T-helper 1 cell treated with Interleukin-12 subunit alpha and Interleukin-12 subunit beta and Interleukin-4 antibody, amounts not matched to agents 30 ng/mL and 1 ng/mL, for 36 hours (primary cell): Measurements from ENCODE around the gene PKNOX1. TPM values are rescaled to one million over a fixed set of nuclear protein-coding genes. Genes with fewer than 3 reads are reported as not detected.
"Not testable (repeated sequence)": the region's sequence is repeated elsewhere in the genome, so short reads cannot be mapped to it uniquely, and the experiment has no call there.

Experiments
- intact Hi-C: fragments of 100-400 bp; cut with micrococcal nuclease; formaldehyde crosslinking; loops from one replicate; pipeline ENCODE4 v1.15.1; 2024
- total RNA-seq: library from RNA; stranded (reverse); gene quantifications from 2 replicates; pipeline ENCODE4 v1.2.3, GENCODE V29; 2022

Gene PKNOX1
- total RNA-seq, 1 donor from 2014 or later, result 32.0 TPM

DNA sequence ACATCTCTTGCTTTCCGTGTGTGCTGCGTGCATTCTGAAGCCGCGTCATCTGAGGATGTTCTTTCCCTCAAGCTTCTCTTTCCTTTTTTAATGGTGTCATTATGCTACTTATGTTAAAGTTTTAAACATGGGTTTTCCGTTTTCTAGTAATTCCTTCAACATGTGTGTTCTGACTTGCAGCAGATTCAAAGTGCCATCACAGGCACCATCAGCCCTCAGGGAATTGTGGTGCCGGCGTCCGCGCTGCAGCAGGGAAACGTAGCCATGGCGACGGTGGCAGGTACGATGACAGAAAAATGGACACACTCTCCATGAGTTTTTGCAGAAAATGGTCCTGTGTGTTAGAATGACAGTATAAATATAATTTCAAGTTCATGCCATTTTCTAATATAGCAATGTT lies 42.4 kb downstream of the PKNOX1 start:
- intact Hi-C loops, result no loop called here

DNA sequence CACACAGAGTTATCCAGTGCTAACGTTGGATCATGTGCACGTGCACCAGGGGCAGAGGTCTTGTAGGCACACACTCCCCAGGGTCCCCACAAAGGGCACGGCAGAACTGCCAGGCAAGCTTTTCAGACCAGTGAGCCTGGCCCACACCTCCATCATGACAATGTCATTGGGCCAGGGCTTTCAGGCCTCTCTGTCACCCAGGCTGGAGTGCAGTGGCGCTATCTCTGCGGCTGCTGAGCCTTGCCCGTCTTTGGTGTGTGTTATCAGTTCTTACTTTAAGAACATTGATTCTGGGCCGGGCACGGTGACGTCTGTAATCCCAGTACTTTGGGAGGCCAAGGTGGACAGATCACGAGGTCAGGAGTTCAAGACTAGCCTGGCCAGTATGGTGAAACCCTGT lies 44.2 kb downstream of the PKNOX1 start:
- intact Hi-C loops, result no loop called here

DNA sequence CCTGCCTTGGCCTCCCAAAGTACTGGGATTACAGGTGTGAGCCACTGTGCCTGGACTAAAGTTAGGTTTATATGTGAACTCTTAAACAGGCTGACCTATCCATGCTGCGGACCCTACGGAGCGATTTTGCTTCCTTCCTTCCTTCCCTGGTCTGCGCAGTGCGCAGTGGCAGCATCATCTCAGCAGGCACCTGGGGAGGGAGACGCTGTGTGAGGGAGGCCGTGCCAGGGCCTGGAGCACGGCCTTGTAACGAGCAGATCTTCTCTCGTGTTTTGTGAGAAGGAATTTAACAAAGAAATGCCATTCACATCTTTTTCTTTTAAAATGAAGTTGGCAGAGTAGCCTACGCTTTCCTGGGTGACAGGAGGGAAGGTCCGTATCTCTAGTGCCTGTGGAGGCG lies 45.8 kb downstream of the PKNOX1 start:
- intact Hi-C loops, result loop anchor here (5.0 kb wide), 1 partner anchor 43 kb away; no protein-coding TSS in a partner anchor

DNA sequence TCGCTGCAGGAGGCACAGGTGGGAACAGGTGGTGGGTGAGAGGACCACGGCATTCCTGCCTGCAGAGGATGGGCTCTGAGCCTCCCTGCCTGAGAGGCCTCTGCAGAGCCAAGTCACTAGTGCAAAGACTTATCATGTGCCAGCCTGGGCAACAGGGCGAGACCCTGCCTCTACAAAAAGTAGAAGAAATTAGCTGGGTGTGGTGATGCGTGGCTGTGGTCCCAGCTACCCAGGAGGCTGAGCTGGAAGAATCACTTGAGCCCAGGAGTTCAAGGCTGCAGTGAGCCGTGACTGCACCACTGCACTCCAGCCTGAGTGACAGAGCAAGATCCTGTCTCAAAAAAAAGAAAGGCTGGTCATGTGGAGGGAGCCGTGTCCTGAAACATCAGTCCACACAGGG lies 46.4 kb downstream of the PKNOX1 start:
- intact Hi-C loops, result loop anchor here (5.0 kb wide), 1 partner anchor 43 kb away; no protein-coding TSS in a partner anchor

DNA sequence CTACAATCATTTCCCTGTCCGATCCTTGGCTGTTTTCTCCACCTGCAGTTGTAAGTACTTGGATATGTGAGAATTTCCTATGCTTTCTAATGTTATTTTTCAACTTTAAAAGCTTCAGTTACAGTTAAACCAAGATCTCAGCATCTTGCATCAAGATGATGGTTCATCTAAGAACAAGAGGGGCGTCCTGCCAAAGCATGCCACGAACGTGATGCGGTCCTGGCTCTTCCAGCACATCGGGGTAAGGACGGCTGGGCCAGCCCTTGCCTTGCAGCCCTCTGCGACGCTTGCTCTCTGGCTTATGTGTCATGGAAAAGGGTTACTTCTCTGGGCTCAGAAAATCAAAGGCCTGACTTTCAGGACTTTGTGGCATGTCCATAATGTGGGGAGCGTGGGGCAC lies 46.8 kb downstream of the PKNOX1 start:
- intact Hi-C loops, result loop anchor here (5.0 kb wide), 1 partner anchor 44 kb away; no protein-coding TSS in a partner anchor

DNA sequence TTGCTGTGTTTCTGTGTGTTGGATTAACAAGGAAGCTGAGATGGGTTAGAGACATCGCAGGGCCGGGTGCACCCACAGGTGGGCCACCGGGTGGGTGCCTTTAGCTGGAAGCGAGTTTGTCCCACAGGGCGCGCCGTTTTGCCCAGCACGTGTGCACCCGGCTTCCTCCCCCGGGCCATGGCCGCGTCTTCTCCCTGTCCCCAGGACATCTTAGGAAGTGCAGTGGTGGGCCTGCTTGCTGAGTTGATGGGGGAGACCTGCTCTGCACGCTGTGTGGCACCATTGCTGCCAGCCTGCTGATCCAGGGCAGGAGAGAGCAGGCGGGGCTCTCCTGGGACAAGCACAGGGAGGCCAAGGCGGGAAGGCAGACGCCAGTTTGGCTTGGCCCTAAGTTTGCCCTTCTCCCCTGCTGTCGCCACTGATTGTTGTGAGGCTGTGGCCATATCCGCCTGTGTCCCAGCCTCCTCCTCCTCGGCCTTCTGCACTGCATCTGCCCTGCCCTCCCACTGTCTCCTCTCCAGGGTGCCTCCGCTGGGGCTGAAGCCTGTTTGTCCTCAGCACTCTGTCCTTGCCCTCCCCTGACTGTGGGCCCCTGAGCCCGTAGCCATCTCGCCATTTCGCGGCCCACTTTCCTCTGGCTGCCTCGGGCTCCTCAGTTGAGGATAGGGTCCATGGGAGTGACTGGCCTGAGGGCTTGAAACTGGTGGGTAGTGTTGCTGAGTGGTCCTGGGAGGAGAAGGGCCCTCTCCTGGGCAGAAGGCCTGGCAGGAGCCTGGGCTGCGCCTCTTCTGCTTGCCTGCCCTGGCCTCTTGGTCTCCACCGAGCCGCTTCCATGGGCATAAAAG lies 47.6 kb downstream of the PKNOX1 start:
- intact Hi-C loops, result loop anchor here (5.0 kb wide), 1 partner anchor 45 kb away; no protein-coding TSS in a partner anchor

DNA sequence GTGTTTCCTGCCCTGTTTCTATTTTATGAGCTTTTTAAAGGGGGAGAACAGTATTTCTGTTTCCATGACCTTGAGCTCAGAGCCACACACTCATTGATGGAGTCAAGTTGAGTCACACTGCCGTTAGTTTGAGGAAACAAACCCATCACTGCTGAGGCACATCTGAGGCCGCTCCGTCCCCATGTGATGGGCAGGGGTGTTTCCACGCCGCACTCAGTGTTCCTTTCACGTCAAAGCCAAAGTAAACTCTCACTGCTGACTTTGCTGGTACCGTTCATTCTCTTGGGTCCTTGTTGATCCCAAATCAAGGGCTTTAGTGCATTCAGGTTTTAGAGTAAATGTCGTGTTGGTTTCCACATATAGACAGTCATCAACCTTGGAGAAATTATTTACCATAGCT lies 48.8 kb downstream of the PKNOX1 start:
- intact Hi-C loops, result loop anchor here (5.0 kb wide), 1 partner anchor 46 kb away; no protein-coding TSS in a partner anchor

DNA sequence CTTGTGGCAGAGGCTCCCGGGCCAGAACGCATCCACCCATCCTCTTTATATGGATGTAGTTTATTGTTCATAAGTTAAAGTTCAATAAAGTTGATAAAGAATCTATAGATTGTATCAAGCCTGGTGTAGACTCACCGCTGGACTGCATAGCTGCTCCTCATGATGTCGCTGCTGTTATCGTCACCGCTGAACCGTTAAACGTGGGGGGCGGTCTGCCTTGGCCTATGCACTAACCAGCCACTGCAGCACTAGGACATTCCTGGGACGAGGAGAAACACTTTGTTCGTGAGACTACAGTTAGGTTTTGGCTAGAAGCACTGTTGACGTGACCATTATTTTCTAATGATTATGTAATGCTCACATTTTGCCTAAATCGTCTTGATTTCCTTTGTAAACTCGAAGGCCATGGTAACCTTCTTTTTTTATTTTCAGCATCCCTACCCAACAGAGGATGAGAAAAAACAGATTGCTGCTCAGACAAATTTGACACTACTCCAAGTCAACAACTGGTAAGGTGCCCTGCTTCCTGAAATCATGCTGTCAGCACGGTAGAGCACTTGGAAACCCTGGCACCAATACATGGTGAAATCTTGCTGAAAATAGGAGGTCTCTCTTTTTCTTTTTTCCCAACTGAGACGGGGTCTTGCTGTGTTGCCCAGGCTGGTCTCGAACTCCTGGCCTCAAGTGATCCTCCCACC lies 50.2 kb downstream of the PKNOX1 start:
- intact Hi-C loops, result loop anchor here (5.0 kb wide), 1 partner anchor 47 kb away; no protein-coding TSS in a partner anchor

DNA sequence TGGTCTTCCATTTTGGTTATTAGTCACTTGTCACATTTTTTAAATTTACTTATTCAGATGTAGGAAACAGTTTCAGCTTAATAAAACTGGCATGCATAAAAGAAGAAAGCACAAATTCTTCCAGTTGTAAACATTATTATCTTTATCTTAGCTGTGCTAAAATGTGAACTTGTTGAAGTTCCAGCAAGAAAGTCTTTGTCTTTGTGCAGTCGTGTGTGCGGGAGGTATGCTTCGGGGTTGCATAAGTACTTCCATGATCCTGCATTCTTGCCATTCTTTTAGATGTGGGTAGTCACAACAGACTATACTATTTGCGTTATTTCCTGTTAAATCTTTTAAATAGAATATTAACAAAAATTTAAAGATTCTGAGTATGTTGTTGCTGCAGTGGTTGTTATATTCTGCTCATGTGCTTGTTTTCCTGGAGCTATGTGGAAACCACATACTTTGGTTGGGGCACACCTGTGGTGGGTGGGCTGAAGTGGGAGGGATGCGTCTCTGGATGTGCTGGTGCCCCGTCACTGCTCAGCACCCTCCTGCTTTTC lies 51.3 kb downstream of the PKNOX1 start:
- intact Hi-C loops, result no loop called here

DNA sequence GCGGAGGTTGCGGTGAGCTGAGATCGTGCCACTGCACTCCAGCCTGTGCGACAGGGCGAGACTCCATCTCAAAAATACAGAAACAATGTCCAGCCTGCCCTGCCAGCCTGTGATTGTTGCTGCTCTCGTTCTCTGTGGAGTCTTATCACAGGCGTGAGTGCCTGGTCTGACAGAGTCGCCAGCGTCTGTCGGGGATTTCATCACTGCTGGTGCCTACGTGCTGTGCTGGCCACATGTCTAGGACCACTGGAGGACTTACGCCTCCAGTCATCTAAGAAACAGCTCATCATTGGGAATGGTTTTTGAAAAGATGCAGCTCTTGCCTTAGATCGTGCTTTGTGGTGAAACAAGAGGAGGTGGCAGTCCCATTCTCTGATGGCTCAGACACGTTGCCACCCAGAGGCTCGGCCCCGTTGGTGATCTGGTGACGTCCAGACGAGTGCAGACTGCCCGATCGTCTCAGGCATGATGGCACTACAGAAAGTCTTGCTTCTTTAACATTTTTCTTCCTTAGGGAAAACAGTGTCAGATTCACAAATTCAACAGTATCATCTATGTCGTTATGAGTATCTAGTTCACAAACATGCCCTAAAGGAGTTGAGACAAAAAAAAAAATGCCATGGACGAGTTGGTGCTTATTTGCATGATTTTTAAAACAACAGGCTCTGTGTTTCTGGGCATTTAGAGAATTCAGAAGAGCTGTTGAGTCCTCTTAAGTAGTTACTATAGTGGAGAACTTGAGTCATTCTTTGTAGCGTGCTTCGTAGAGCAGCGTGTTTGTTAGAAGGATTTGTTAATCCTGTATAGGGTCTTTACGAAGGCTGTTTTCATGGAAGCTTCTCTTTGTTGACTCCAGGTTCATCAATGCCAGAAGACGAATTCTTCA lies 53.7 kb downstream of the PKNOX1 start:
- intact Hi-C loops, result no loop called here

DNA sequence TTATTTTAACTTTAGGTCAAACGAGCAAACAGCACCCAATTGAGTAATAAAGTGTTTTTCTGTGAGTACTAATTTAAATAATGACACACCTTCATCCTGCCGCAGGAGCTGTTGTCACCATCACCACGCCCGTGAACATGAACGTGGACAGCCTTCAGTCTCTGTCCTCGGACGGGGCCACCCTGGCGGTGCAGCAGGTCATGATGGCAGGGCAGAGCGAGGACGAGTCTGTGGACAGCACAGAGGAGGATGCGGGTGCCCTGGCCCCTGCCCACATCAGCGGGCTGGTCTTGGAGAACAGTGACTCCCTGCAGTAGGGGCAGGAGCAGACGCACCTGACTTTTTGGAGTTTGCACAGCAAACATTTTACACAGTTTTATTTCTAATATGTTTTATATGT lies 55.4 kb downstream of the PKNOX1 start:
- intact Hi-C loops, result no loop called here

DNA sequence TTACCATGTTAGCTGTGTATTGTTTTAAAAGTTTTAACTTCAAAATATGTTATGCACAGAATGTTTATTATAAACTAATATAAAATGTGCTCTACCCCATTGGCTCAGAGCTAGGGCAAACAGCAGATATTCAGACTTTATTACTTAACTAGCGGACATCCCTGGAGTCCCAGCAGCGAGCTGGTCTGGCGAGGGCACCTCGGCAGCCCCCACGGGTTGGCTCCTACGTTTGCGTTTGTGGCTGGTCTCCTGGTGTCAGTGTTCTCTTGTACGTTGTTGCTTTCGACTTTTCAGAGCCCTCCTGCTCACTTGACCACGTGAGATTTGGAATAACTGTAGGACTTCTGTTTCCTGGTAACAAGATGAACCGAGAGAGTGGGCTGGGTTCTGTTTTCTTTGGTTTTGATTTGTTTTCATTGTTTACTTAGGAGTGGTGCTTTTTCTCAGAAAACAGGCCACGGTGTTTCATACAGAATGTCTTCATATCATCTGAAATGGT lies 56.8 kb downstream of the PKNOX1 start:
- intact Hi-C loops, result no loop called here

DNA sequence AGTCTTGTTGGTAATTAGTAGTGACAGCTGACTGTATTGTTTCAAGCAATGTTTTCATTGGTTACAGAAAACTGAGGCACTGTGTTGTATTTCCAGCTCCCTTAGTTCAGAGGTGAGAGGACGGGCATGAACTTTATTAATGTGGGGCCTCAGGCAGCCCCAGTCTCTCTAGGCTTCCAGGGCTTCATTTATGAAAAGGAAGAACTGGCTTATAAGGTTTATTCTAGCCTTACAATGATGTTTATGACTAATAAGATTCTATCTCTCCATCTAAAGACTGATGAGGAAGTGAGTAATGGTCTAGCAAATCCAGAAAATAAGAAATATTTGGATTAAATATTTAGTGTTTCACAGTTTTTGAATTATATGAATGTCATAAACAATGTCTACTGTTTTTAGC lies 59.7 kb downstream of the PKNOX1 start:
- intact Hi-C loops, result no loop called here

DNA sequence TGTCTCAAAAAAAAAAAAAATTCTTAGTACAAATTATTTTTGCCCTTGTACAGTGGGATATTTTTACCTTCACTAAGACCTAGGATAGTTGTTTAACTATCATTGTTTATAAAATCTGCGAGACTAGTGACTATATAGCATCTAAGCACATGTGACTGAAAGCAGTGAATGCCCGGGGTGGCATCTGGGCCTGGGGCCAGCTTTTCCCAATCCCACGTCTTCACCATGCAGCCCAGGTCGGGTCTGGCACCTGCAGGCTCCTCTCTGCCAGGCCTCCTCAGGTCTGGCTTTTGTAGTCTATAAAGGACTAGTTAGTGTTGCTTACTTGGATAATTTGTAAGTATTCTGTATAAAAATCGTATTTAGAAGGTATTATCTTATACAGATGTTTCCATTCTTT lies 60.5 kb downstream of the PKNOX1 start:
- intact Hi-C loops, result no loop called here

DNA sequence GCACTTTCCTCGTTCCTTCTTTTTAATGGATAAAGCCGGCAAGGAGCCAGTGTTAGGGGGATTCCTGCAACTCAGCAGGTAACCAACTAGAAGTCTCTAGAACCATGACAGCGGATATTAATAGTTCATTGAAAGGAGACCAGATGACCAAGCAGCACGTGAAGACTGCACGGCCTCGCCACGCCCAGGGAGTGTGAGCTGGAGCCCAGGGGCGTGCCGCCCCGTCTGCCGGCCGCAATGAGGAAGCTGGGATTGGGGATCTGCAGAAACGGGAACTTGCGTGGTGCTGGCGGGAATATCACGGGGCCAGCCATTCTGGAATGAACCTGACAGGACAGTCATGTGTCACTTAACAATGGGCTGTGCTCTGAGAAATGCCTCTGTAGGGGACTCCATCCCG lies 62.5 kb downstream of the PKNOX1 start:
- intact Hi-C loops, result not testable (repeated sequence)

DNA sequence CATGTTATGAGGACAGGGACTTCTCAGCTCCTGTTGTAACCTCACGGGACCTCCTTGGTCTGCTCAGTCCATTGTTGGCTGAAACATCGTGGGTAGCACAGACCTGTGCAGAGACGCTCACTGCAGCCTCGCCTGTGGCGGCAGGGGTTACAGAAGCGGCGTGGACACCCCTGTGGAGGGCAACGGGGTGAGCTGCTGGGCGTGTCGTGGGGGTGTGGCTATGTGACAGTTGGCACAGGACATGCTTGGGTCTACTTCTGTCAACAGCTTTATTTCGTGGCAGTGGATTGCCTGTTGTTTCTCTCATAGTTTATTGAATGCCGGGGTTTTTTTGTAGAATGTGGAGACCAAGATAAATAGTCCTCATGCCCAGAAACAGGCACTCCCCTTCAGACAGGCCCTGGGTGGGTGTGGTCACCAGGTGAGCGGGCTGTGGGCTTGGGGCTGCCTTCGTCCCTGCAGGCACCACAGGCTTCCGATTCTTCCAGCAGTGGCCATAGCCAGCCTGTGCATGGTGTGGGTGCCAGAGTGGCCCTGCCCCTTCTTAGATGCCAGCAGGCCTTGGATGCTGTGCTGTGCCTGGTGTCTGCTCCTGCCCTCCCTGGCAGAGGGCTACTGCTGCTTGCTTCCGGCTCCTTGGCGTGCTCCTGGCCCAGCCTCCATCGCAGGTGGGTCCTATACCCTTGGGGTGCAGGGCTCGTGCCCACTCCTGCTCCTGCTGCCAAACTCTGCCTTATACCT lies 63.7 kb downstream of the PKNOX1 start:
- intact Hi-C loops, result not testable (repeated sequence)

DNA sequence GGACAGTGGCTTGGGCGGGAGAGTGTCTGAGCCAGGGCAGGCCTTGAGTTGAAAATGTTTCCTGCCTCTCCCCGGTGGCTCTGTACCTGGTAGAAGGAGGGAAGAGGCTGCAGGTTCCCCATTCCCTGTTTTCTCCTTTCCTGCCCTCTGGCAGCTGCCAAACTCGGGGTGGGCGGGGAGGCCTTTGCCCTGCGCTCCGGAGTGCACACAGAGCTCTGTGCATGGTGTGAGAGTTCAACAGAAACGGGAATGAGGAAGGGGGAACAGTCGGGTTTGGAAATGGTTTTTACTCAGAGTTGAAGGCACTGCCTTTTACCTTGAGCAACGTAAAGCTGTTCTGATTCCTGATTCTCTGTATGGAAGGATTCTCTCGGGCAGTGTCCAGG lies 64.3 kb downstream of the PKNOX1 start:
- intact Hi-C loops, result not testable (repeated sequence)

DNA sequence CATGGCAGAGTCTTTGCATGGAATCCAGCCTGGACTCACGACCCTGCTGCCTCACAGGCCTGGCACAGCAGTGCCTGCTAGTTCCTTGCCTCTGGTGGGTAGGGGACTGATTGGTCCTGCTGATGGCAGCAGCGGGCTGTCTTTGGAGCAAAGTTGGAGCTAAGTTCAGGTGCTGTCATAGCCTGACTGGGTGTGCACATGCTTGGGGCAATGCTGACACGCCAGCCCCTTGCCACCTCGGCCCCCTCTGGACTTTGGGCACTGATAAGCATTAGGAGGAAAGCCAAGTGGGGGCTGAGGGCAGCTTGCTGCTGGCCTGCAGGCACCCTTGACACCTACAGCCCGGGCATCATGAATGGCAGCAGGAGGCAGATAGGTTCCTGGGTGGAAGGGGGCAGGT lies 67.8 kb downstream of the PKNOX1 start:
- intact Hi-C loops, result not testable (repeated sequence)

DNA sequence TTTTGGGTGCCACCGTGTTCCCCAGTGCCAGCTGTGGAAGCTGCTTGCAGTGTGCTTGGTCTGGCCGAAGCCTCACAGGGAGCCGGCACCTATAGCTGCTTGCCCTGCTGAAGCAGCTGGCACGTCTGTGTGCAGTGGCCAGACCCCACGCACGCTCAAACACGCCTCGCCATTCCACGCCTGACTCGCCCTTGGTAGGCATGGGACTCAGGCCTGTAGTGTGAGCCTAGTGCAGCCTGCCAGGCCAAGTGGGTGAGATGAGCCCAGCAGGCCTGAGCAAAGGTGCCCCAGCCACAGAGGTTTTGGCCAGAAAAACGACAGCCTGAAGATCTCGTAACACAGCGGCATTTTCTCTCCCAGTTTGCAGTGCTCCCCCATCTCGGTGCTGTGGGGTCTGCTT lies 68.9 kb downstream of the PKNOX1 start:
- intact Hi-C loops, result not testable (repeated sequence)

DNA sequence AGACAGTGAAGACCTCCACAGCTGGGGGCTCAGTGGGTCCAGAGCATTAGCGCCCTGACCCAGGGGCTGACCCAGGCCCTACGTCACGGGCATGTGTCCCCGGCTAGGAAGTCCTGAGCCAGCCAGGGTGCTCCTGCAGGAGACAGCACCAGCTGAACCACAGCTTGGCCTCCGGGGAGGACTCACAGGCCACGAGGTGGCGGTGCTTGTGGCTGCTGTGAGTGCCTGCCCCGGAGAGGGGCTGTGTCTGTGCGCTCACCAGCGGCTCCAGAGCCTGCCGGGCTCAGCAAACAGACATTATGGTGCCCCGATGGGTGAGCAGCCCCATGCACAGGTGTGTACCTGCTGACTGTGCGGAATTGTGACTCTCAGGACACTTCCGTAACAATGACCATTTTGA lies 70.2 kb downstream of the PKNOX1 start:
- intact Hi-C loops, result not testable (repeated sequence)
